Ovary (tissue), 3 donors: Measurements from ENCODE around the gene DPYSL4.
"Not testable (repeated sequence)": the region's sequence is repeated elsewhere in the genome, so short reads cannot be mapped to it uniquely, and the experiment has no call there.

Experiments used
- EP300 ChIP-seq: sonication (generic); formaldehyde crosslinking; IDR thresholded peaks from one replicate; pipeline ENCODE4 v1.6.1; 2017; ENCODE audit warnings: antibody characterized with exemption
- POLR2A ChIP-seq: fragments of 450-650 bp; IDR thresholded peaks from one replicate; pipeline ENCODE4 v1.6.1; 2017; ENCODE audit warnings: antibody characterized with exemption, mild to moderate bottlenecking, moderate library complexity
- TF ChIP-seq, protein P1 (sequence below), 3 donors: fragments of 450-650 bp in 2 of 3; fragments of 200-600 bp in 1 of 3; IDR thresholded peaks; one replicate each; pipeline versions ENCODE4 v1.5.1 to v1.8.0; 2016 to 2022; ENCODE audit warnings: antibody characterized with exemption in 3 of 3, mild to moderate bottlenecking in 1 of 3
- donor health status: DM: no; HTN: no; CAD: no.

DNA sequence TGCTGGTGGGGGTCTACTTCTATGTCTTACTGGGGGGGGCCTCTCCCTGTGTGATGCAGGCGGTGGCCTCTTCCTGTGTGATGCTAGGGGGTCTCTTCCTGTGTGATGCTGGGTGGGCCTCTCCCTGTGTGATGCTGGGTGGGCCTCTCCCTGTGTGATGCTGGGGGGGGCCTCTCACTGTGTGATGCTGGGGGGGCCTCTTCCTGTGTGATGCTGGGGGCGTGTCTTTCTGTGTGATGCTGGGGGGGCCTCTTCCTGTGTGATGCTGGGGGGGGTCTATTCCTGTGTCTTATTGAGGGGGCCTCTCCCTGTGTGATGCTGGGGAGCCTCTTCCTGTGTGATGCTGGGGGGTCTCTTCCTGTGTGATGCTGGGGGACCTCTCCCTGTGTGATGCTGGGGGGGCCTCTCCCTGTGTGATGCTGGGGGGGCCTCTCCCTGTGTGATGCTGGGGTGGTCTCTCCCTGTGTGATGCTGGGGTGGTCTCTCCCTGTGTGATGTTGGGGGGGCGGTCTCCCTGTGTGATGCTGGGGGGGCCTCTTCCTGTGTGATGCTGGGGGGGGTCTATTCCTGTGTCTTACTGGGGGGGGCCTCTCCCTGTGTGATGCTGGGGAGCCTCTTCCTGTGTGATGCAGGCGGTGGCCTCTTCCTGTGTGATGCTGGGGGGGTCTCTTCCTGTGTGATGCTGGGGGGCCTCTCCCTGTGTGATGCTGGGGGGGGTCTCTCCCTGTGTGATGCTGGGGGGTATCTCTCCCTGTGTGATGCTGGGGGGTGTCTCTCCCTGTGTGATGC is 25.7 kb upstream of the DPYSL4 start:
- TF ChIP-seq, protein P1, sequence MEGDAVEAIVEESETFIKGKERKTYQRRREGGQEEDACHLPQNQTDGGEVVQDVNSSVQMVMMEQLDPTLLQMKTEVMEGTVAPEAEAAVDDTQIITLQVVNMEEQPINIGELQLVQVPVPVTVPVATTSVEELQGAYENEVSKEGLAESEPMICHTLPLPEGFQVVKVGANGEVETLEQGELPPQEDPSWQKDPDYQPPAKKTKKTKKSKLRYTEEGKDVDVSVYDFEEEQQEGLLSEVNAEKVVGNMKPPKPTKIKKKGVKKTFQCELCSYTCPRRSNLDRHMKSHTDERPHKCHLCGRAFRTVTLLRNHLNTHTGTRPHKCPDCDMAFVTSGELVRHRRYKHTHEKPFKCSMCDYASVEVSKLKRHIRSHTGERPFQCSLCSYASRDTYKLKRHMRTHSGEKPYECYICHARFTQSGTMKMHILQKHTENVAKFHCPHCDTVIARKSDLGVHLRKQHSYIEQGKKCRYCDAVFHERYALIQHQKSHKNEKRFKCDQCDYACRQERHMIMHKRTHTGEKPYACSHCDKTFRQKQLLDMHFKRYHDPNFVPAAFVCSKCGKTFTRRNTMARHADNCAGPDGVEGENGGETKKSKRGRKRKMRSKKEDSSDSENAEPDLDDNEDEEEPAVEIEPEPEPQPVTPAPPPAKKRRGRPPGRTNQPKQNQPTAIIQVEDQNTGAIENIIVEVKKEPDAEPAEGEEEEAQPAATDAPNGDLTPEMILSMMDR (IDR thresholded peaks at IDR 0.05), result not testable (repeated sequence)
- TF ChIP-seq POLR2A, EP300: not testable (repeated sequence)
